ENCODE measurements around the gene PPP1R7.

PPP1R7 gene

DNA sequence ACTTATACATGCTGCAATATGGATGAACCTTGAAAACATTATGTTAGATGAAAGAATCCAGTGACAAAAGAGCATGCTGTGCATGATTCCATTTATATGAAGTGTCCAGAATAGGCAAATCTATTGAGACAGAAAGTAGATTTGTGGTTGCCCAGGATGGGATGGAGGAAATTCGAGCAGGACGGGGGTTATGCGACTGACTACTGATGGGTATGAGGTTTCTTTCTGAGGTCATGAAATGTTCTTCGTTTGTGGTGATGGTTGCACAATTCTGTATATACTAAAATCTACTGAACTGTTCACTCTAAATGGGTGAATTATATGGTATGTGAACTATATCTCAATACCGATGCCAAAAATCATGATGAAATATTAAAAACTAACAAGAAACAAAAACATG, 29.3 kb upstream of the PPP1R7 start:
- no peak for DNase-seq

DNA sequence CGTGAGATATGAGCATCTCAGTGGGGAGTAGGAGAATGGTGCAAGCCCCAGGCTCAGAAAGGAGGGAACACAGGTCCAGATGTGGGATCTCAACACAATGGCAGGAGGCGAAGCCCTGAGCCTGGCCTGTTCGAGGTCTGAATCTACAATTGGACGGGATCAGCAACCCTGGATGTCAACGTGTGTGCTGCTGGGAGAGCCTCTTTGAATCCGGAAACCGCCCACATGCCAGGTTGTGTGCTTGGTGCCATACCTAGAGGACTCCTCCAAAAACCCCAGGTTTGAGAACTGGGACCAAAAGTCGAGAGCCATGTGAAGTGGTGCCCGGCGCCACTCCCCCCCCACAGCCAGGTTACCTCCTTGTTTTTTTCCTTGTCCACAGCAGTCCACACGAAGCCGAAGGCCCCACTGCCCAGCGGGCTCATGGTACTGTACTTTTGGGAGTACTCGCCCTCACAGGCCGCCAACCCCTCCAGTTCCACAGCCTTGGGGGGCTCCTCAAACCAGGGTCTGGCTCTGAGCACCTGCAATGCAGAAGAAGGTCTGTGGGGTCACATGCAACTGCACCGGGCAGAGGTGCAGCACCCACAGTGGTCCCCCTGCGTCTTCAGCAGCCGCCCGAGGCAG, 27.8 kb upstream of the PPP1R7 start:
- no peak for DNase-seq

- DNase-seq: no peak
These were observed 26.3 kb upstream of the PPP1R7 start for GRCh38 chr2:241123816-241124536.

GRCh38 chr2:241125626-241126025, 24.6 kb upstream of the PPP1R7 start:
- no peak for DNase-seq

GRCh38 chr2:241126201-241126611, 24.1 kb upstream of the PPP1R7 start:
- no peak for DNase-seq

DNA sequence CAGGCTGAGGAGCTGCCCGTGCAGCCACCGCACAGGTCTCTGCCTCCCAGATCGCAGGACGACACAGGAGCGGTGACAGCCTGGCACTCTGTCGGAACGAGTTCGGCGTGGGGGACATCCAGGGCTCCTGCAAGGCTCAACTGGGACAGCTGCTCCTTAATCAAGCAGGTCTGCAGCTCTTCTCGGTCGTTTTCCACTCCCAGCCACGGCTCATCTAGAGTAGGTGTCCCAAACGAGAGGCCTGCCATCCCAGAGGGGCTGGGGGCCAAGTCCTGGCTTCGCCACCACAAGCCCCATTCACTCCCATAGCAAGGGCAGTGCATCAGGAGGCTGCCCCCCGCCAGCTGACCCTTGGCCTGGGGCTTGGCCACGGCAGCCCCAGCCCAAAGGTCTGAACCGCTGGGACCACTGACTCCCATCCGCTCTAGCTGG, 23.5 kb upstream of the PPP1R7 start:
- DNase-seq: no peak

- DNase-seq: no peak
These were observed 22.0 kb upstream of the PPP1R7 start for GRCh38 chr2:241128266-241128665.

DNA sequence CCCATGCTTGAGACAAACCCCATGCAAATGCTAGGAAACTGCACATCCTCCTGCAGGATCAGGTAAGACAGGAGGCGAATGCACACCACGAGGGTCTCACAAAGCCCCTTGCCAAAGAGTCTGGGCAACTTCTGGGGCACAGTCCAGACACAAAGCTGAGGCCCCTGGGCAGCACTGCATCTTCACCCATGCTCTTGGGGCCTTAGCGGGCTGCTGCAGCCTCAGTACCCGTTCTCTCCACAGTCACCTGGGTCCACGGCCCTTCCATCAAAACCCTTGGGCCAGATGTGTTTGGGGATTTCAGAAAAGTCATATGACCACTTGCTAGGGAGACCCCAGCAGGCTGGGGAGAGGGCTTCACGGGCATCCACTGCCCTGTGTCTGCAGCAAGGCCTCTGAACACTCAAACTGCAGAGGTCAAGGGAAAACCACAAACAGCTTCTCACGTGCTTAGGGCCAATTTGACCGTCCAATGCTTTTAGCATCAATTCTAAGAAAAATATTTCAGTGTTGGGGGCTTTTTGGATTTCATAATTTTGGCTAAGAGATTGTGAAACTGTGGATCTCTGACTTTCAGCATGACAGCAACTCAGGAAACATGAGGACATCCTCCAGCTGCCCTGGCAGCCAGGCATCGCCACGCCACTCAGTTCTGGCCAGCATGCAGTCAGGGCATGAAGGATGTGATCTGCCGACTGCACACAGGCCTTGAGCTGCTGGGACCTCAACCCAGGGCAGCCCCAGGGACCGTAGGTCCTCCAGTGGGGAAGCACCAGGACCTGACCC, 21.0 kb upstream of the PPP1R7 start:
- DNase-seq: no peak

DNA sequence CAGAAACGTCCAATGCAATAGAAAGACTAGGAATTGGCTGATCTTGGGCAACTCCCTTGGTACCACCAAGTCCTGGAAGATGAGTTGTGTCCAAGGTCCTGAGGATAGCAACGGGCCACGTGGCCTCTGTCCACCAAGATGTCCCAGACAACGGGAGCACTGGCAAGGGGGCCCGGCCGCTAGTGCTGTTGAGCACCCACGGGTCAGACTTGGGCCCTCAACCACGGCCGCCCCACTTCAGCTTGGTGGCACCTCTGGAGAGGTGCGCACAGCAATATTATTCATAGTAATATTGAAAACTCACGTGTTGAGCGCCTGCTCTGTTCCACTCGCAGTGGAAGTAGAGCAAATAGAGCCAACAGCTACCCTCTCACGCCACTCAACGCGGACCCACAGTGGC, 20.0 kb upstream of the PPP1R7 start:
- no peak for DNase-seq

GRCh38 chr2:241131531-241131930, 18.7 kb upstream of the PPP1R7 start:
- DNase-seq: no peak

- no peak for DNase-seq
These were observed 17.5 kb upstream of the PPP1R7 start for GRCh38 chr2:241132538-241133435.

GRCh38 chr2:241133436-241133820, 16.8 kb upstream of the PPP1R7 start:
- DNase-seq: no peak

GRCh38 chr2:241134711-241135110, 15.6 kb upstream of the PPP1R7 start:
- DNase-seq: no peak

- no peak for DNase-seq
These were observed 14.5 kb upstream of the PPP1R7 start for GRCh38 chr2:241135737-241136136.

DNA sequence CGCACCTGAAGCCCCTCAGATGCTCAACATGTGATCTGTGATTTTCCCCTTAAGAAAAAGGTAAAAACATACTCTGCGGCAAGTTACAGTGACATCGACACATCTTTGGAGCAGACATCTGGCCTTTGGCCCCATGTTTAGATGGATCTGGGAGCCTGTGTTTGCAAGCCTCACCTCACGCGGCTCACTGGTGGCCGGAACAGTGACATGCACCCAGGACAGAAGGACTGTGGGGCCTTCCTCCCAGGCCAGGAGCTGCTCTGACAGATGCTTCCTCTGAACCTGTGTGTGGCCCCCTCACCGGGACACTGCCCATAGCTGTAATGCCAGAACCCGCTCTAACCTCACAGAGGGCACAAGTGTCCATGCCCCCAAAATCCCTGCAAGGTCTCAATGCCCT, 14.1 kb upstream of the PPP1R7 start:
- DNase-seq: no peak

- no peak for DNase-seq
These were observed 13.5 kb upstream of the PPP1R7 start for GRCh38 chr2:241136661-241137260.

DNA sequence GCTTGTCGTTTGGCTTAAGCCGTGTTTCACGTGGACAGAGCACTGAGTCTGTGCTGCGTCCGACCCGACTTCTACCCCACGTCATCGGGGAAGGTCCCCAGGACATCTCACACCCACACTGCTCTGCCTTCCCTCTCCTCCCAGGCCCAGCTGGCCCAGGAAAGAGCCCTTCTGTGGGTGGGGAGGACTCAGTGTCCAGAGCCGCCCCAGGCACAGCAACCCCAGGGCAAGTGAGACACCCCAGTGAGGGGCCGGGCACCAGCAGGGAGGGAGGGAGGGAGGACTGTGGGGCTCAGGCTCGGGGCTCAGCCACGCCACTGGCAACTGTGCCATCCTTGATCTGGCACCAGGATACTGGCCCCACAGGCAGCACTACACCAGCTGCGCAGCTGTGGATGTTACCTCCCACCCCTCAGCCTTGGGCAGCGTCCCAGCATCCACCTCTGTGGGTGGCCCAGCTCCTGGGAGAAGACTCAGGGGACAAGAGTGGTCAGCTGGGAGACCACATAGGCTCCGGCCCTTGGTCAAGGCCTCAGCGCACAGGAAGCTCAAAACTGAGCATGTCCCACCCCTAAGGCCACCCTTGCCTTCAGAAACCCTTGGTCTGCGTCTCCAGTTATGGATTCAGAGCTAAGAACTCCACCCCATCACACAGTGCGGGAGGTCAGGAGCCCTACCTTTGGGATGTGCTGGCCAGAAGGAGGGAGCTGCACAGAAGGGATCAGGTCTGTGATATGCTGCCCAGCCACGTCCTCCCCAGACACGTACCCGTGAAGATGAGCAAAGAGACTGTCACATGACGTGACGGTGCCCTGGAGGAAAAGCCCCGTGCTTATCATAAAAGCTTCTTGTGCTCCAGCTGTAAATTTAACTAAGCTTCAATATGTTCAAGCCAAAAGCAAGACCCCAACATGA, 12.7 kb upstream of the PPP1R7 start:
- DNase-seq: no peak

- no peak for DNase-seq
These were observed 11.8 kb upstream of the PPP1R7 start for GRCh38 chr2:241138471-241138870.

DNA sequence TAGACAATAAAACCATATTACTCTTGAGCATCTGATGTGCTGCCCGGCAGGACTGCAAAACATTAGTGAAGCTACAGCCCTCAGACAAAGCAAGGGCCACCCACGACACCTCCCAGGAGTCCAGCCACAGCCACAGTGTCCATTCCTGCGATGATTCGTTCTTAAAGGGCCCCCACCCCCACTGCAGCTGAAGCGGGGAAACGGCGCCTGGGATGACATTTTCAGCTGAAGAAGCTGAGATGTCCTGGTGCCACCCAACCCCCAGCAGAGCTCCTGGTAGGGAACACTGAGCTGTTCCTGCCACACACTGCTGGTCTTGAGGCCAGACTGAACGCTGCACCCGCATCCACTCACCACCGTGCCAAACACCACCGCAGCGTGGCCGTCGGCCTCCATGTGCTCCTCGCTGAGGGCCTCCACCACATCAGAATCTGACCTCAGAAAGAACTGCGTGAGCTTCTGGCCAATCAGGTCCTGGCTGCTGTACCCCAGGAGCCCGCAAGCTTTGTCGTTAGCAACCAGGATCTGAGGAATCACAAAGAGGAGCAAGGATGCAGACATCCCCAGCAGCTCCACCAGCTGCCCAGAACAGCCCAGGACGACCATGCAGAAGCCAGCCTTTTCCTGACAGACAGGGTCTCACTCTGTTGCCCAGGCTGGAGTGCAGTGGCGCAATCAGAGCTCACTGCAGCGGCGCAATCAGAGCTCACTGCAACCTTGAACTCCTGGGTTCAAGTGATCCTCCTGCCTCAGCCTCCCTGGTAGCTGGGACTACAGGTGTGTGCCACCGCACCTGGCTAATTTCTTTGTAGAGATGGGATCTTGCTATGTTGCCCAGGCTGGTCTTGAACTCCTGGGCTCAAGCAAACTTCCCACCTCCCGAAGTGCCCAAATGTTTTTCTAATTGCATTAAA, 10.5 kb upstream of the PPP1R7 start:
- no peak for DNase-seq

DNA sequence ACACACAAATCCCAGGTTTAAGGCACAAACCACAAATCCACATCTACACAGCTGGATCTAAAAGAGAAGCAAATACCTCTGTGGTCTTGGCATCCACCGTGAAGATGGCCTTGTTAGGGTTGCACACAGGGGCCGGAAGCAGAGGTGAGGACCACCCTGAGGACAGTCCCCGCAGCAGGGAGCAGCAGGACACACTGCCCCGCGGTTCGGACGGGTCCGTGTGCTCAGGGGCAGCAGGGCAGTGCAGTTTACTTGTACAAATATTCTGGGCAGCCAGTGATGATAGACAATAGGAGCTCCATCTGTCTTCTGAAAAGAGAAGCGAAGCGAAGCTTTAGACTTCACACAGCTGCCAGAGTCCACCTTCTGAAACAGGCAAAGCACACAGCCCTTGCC, 9.8 kb upstream of the PPP1R7 start:
- no peak for DNase-seq
